ENCODE results near the gene BFSP1.

- TF ChIP-seq, protein P1, sequence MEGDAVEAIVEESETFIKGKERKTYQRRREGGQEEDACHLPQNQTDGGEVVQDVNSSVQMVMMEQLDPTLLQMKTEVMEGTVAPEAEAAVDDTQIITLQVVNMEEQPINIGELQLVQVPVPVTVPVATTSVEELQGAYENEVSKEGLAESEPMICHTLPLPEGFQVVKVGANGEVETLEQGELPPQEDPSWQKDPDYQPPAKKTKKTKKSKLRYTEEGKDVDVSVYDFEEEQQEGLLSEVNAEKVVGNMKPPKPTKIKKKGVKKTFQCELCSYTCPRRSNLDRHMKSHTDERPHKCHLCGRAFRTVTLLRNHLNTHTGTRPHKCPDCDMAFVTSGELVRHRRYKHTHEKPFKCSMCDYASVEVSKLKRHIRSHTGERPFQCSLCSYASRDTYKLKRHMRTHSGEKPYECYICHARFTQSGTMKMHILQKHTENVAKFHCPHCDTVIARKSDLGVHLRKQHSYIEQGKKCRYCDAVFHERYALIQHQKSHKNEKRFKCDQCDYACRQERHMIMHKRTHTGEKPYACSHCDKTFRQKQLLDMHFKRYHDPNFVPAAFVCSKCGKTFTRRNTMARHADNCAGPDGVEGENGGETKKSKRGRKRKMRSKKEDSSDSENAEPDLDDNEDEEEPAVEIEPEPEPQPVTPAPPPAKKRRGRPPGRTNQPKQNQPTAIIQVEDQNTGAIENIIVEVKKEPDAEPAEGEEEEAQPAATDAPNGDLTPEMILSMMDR (IDR thresholded peaks at IDR 0.05; ENCODE audit: poor library complexity) = no peak
- TF ChIP-seq EZH2 (IDR thresholded peaks at IDR 0.05; ENCODE audit: borderline replicate concordance) = no peak
These were observed 12.7 kb downstream of the BFSP1 start for GRCh38 chr20:17518339-17519052.

All from hepatocyte (in vitro differentiated cells).